HepG2 (cell line): Measurements from ENCODE around the gene EVA1A. TPM values are rescaled to one million over a fixed set of nuclear protein-coding genes. Genes with fewer than 3 reads are reported as not detected.
A peak's percentile ranks its signal among the peaks of the same experiment; 100 is the strongest.

ENCODE experiments used
- ATF7-NPFF ChIP-seq: sonication (generic); formaldehyde crosslinking; IDR thresholded peaks from 2 replicates; pipeline ENCODE4 v1.8.1; 2023; ENCODE audit warnings: mild to moderate bottlenecking, low read depth, missing genetic modification reagents, moderate library complexity
- CEBPB ChIP-seq: IDR thresholded peaks from 2 replicates; pipeline ENCODE4 v1.6.1; 2011; ENCODE audit warnings: low read depth, low read length, improper control_type of control experiment, borderline replicate concordance
- FOXK2 ChIP-seq: fragments of 450-650 bp; IDR thresholded peaks from 2 replicates; pipeline ENCODE4 v1.6.1; 2016
- GABPA ChIP-seq, 2 experiments: IDR thresholded peaks; 2 replicates each; pipeline ENCODE4 v1.6.1; 2011 to 2016; ENCODE audit warnings: low read depth in 2 of 2, low read length in 1 of 2, missing biosample characterization in 1 of 2, missing genetic modification characterization in 1 of 2
- GABPB1 ChIP-seq: IDR thresholded peaks from 2 replicates; pipeline ENCODE4 v1.6.1; 2016; ENCODE audit warnings: mild to moderate bottlenecking, missing genetic modification reagents, moderate library complexity, missing compliant biosample characterization
- MEF2D ChIP-seq: sonication (generic); formaldehyde crosslinking; IDR thresholded peaks from 2 replicates; pipeline ENCODE4 v1.5.1; 2020; ENCODE audit warnings: mild to moderate bottlenecking, missing genetic modification reagents
- PATZ1 ChIP-seq: sonication (generic); formaldehyde crosslinking; IDR thresholded peaks from 2 replicates; pipeline ENCODE4 v1.4.0; 2020; ENCODE audit warnings: missing genetic modification reagents
- SIN3A ChIP-seq: IDR thresholded peaks from 2 replicates; pipeline ENCODE4 v1.6.1; 2011; ENCODE audit warnings: low read depth, mild to moderate bottlenecking, control low read depth, low read length, borderline replicate concordance
- SNAPC2 ChIP-seq: sonication (generic); formaldehyde crosslinking; IDR thresholded peaks from 2 replicates; pipeline ENCODE4 v1.8.1; 2022; ENCODE audit warnings: mild to moderate bottlenecking, missing genetic modification reagents
- XBP1 ChIP-seq: sonication (generic); formaldehyde crosslinking; IDR thresholded peaks from 2 replicates; pipeline ENCODE4 v1.5.0; 2020; ENCODE audit warnings: missing genetic modification reagents
- YEATS4 ChIP-seq: sonication (generic); formaldehyde crosslinking; IDR thresholded peaks from 2 replicates; pipeline ENCODE4 v1.4.0; 2020; ENCODE audit warnings: missing genetic modification reagents, borderline replicate concordance
- ZBTB20 ChIP-seq: sonication (generic); formaldehyde crosslinking; IDR thresholded peaks from 2 replicates; pipeline ENCODE4 v1.8.1; 2023; ENCODE audit warnings: missing genetic modification reagents, low read depth, mild to moderate bottlenecking, borderline replicate concordance
- ZBTB38 ChIP-seq: sonication (generic); formaldehyde crosslinking; IDR thresholded peaks from 2 replicates; pipeline ENCODE4 v1.5.1; 2020; ENCODE audit warnings: mild to moderate bottlenecking, missing genetic modification reagents
- ZC3H4 ChIP-seq: sonication (generic); formaldehyde crosslinking; IDR thresholded peaks from 2 replicates; pipeline ENCODE4 v1.4.0; 2020; ENCODE audit warnings: missing genetic modification reagents, borderline replicate concordance
- ZNF142 ChIP-seq: sonication (generic); formaldehyde crosslinking; IDR thresholded peaks from 2 replicates; pipeline ENCODE4 v1.4.0; 2020; ENCODE audit warnings: missing genetic modification reagents
- ZNF33A ChIP-seq: sonication (generic); formaldehyde crosslinking; IDR thresholded peaks from 2 replicates; pipeline ENCODE4 v1.5.1; 2020; ENCODE audit warnings: missing genetic modification reagents, mild to moderate bottlenecking, moderate library complexity, borderline replicate concordance
- ZNF503 ChIP-seq: sonication (generic); formaldehyde crosslinking; IDR thresholded peaks from 2 replicates; pipeline ENCODE4 v1.4.0; 2020; ENCODE audit warnings: missing genetic modification reagents
- ZNF556 ChIP-seq: sonication (generic); formaldehyde crosslinking; IDR thresholded peaks from 2 replicates; pipeline ENCODE4 v1.4.0; 2020; ENCODE audit warnings: mild to moderate bottlenecking, missing genetic modification reagents, borderline replicate concordance
- polyA plus RNA-seq, 8 experiments: library from polyadenylated mRNA; depleted of rRNA in 3 of 8; stranded (reverse) in 7 of 8; unstranded in 1 of 8; fragments of >200 nt; fragmentation: Illumina TruSeq in 4 of 8; extraction: Trizol in 4 of 8; gene quantifications; 2 replicates each; pipeline versions ENCODE4 v1.2.1 to v1.2.3, GENCODE V29; 2011 to 2016; ENCODE audit warnings: low read depth in 4 of 8, missing spikeins in 1 of 8, mixed read lengths in 1 of 8; ENCODE audit not compliant: insufficient read depth in 1 of 8
- total RNA-seq, 5 experiments: library from RNA; depleted of rRNA; stranded (reverse); fragments of >200 nt; fragmentation: Illumina TruSeq; extraction: Trizol; gene quantifications; 2 replicates each; pipeline ENCODE4 v1.2.3, GENCODE V29; 2016; ENCODE audit warnings: low read depth in 1 of 5

EVA1A gene
- total and polyA plus RNA-seq, 2 of the 13 experiments (the other 11 are each of a cell fraction or from before 2014, with no cell fraction given), result 57.5 to 57.8 TPM

GRCh38 chr2:75558786-75559679 is 1.7 kb downstream of the EVA1A start (continued):
- TF ChIP-seq ZNF142 (no peak), GABPB1 (CRISPR knock-in tag) (peak; percentile 47; the same call in 1 of the 2 replicates), ATF7-NPFF (CRISPR knock-in tag) (0 out of 2 replicates have a peak, but pooled peaks have one; percentile 29), ZNF556 (CRISPR knock-in tag) (0 out of 2 replicates have a peak, but pooled peaks have one; percentile 15), ZBTB20 (CRISPR knock-in tag) (no peak), GABPA (IDR thresholded peaks at IDR 0.05; ENCODE audit: low read depth, low read length) (no peak), GABPA (CRISPR knock-in tag; IDR thresholded peaks at IDR 0.05; ENCODE audit: low read depth) (peak; percentile 31; the same call in 1 of the 2 replicates), ZC3H4 (CRISPR knock-in tag) (0 out of 2 replicates have a peak, but pooled peaks have one; percentile 62), SIN3A (0 out of 2 replicates have a peak, but pooled peaks have one; percentile 16), CEBPB (peak; percentile 71), ZBTB38 (CRISPR knock-in tag) (0 out of 2 replicates have a peak, but pooled peaks have one; percentile 31), MEF2D (0 out of 2 replicates have a peak, but pooled peaks have one; percentile 10), YEATS4 (CRISPR knock-in tag) (0 out of 2 replicates have a peak, but pooled peaks have one; percentile 22), FOXK2 (no peak), PATZ1 (0 out of 2 replicates have a peak, but pooled peaks have one; percentile 36), SNAPC2 (CRISPR knock-in tag) (0 out of 2 replicates have a peak, but pooled peaks have one; percentile 56), ZNF503 (CRISPR knock-in tag) (peak; percentile 40), XBP1 (CRISPR knock-in tag) (0 out of 2 replicates have a peak, but pooled peaks have one; percentile 35), ZNF33A (CRISPR knock-in tag) (no peak)
